ENCODE measurements around the gene ARHGAP22. TPM values are rescaled to one million over a fixed set of nuclear protein-coding genes. Genes with fewer than 3 reads are reported as not detected.
A peak's percentile ranks its signal among the peaks of the same experiment; 100 is the strongest.

Gene ARHGAP22
- total and polyA plus RNA-seq, 2 experiments from 2014 or later: 41.9 to 44.4 TPM

DNA sequence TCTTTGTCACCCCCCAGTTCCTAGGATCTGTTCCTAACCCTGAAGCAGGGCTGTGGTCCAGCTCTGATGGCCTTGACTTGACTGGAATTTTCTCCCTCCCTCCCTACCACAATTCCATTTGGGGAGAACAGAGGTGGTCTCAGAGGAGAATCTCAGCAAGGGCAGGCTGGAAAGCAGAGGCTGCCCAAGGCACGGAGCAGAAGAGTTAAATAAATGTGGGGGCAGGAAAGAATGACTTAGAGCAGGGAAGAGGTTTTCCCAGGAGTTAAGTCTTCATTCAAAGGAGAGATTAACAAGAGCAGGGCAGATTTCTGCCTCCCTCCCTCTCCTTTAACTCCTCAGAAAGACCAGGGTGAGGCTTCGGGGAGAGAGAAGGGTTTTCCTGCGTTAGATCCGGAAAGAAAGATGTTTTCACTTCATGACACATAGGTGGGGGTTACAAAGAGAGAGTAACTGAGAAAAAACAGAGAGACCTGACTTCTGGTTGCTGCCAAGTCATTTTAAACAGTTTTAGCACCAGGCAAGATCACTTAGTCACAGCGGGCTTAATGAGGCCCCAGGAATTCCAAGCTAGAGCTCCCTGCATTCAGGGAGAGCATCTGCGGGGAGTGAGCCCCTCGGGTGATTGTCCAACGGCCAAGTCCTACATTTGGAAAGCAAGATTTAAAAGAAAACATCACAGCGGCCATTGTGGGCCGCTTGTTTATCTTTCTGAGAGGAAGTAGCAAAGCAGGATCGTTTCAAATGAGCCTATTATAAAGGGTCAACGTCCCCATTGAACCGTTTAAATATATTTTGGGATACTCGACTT lies 78.7 kb downstream of the ARHGAP22 start:
- in situ Hi-C loops (cut with MboI): loop anchor here (10.0 kb wide), 1 partner anchor 161 kb away; no protein-coding TSS in a partner anchor

DNA sequence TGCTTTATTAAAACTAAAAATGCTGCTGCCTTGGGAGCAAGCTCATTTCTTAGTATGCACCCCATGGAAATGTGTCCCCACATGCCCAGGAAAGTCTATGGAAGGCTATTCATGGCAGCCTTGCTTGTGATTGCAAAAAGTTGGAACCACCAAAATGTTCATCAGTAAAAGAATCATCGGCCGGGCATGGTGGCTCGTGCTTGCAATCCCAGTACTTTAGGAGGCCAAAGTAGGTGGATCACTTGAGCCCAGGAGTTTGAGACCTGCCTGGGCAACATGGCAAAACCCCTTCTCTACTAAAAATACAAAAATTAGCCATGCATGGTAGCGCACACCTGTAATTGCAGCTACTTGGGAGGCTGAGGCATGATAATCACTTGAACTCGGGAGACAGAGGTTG lies 79.8 kb downstream of the ARHGAP22 start:
- Histone ChIP-seq H2AFZ (no peak overlapping the region), H3K79me2 (ENCODE audit: insufficient read depth) (peaks cover 82% of the 10 kb centered on the region), H4K20me1 (ENCODE audit: insufficient read depth) (no peaks in the 10 kb centered on the region; the same call in 1 of the 2 replicates), H3K27me3 (replicated peaks; ENCODE audit: insufficient read depth) (no peaks in the 10 kb centered on the region), H3K4me1 (ENCODE audit: insufficient read depth) (peaks cover 39% of the 10 kb centered on the region), H3K9ac (no peak overlapping the region), H3F3A (ENCODE audit: insufficient read depth) (peaks cover 44% of the 10 kb centered on the region), H3K4me3 (no peak overlapping the region), H3K4me2 (ENCODE audit: unreplicated experiment) (no peak overlapping the region), H3K36me3 (ENCODE audit: low read depth) (no peaks in the 10 kb centered on the region), H3K9me2 (ENCODE audit: insufficient read depth) (no peaks in the 10 kb centered on the region), H3K27ac (no peak overlapping the region), H3K9me3 (ENCODE audit: low read depth) (no peaks in the 10 kb centered on the region)
- 91 to 95% methylated on average over 5 of the region's 5 CpGs for WGBS, 2 experiments (ENCODE audit: low coverage in 1 of 2, low lambda C conversion rate in 2 of 2, missing lambda C conversion rate in 2 of 2)
- no peak for DNase-seq
- in situ Hi-C loops (cut with MboI): loop anchor here (10.0 kb wide), 1 partner anchor 160 kb away; no protein-coding TSS in a partner anchor
- TF ChIP-seq EZH2 (IDR thresholded peaks at IDR 0.05; ENCODE audit: insufficient read depth, poor library complexity, severe bottlenecking) (no peak), EZH2phosphoT487 (IDR thresholded peaks at IDR 0.05; ENCODE audit: insufficient read depth, low read depth) (no peak)

More for the DNA sequence above, 78.7 kb downstream of the ARHGAP22 start:
- no peaks in the 10 kb centered on the region for H3K36me3 ChIP-seq (ENCODE audit: low read depth)
- no peaks in the 10 kb centered on the region for H3K27me3 ChIP-seq (replicated peaks; ENCODE audit: insufficient read depth)
- H4K20me1 ChIP-seq (ENCODE audit: insufficient read depth): no peaks in the 10 kb centered on the region; the same call in 1 of the 2 replicates
- peak overlapping the region; percentile 47 for H3K4me3 ChIP-seq
- peaks cover 39% of the 10 kb centered on the region for H3K4me1 ChIP-seq (ENCODE audit: insufficient read depth)
- no peaks in the 10 kb centered on the region for H3K9me3 ChIP-seq (ENCODE audit: low read depth)
- peaks cover 79% of the 10 kb centered on the region for H3K79me2 ChIP-seq (ENCODE audit: insufficient read depth)
- peak overlapping the region; percentile 72 for H3K27ac ChIP-seq
- peak; percentile 85 for DNase-seq
- H3K9ac ChIP-seq: peak overlapping the region; percentile 56
- peaks cover 41% of the 10 kb centered on the region for H3F3A ChIP-seq (ENCODE audit: insufficient read depth)
- TF ChIP-seq EZH2phosphoT487 (IDR thresholded peaks at IDR 0.05; ENCODE audit: insufficient read depth, low read depth) (no peak), EZH2 (IDR thresholded peaks at IDR 0.05; ENCODE audit: insufficient read depth, poor library complexity, severe bottlenecking) (no peak)
- 33 to 36% methylated on average over 14 of the region's 14 CpGs for WGBS, 2 experiments (ENCODE audit: low coverage in 1 of 2, low lambda C conversion rate in 2 of 2, missing lambda C conversion rate in 2 of 2)
- no peaks in the 10 kb centered on the region for H3K9me2 ChIP-seq (ENCODE audit: insufficient read depth)
- peak overlapping the region; percentile 77 for H3K4me2 ChIP-seq (ENCODE audit: unreplicated experiment)
- H2AFZ ChIP-seq: peak overlapping the region; percentile 32

DNA sequence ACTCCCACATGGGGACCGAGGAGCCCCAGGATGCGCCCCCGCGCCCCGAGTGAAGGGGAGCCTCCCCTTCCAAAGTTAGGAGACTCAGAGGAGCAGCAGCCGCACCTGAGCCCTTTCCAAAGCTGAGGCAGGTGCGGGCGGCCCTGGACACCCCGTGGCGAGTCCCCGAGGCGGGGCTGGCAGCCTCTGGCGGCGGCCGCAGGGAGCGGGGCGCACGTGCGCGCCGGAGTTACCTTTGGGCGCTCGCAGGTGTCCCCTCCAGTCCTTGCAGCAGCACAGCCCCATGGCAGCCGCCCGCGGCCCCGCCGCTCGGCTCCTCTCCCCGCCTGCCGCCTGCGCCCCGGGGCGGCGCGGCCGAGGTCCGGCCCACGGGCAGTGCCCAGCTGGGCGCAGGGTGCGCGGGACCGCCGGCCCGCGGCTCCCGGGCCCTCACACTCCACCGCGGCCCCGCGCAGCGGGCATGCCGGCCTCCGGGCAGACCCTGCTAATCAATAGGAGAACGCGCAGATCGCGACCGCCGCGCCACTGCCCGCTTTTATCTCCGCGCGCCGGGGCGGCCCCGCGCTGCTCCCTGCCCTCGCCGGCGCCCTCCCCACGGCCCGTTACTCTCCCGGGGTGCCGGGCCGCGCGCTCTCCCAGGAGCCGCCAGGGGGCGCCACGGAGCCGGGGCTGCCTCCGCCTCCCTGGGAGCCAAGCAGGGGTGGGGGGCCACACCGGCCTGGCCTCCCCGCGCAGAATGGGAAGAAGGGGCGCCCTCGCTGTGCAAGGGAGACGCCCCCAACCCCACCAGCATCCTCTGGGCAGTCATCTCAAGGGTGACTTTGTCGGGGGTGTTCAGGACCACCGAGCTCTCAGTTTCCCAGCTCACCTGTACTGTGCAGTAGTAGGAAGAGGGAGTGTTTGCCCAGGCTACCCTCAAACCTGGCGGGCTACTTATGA lies 80.8 kb downstream of the ARHGAP22 start:
- Histone ChIP-seq H4K20me1 (ENCODE audit: insufficient read depth) (no peaks in the 10 kb centered on the region; the same call in 1 of the 2 replicates), H3K4me2 (ENCODE audit: unreplicated experiment) (peak overlapping the region; percentile 76), H3K4me3 (peak overlapping the region; percentile 68), H3K4me1 (ENCODE audit: insufficient read depth) (peaks cover 39% of the 10 kb centered on the region), H3K9ac (peak overlapping the region; percentile 35; the same call in 1 of the 2 replicates), H3K9me2 (ENCODE audit: insufficient read depth) (no peaks in the 10 kb centered on the region), H3K27ac (no peak overlapping the region), H3K27me3 (replicated peaks; ENCODE audit: insufficient read depth) (no peaks in the 10 kb centered on the region), H3F3A (ENCODE audit: insufficient read depth) (peaks cover 44% of the 10 kb centered on the region), H3K79me2 (ENCODE audit: insufficient read depth) (peaks cover 81% of the 10 kb centered on the region), H2AFZ (no peak overlapping the region), H3K36me3 (ENCODE audit: low read depth) (no peaks in the 10 kb centered on the region), H3K9me3 (ENCODE audit: low read depth) (no peaks in the 10 kb centered on the region)
- 9% methylated on average over 52 to 68 of the region's 93 CpGs for WGBS, 2 experiments (ENCODE audit: low coverage in 1 of 2, low lambda C conversion rate in 2 of 2, missing lambda C conversion rate in 2 of 2)
- no peak for TF ChIP-seq EZH2 (IDR thresholded peaks at IDR 0.05; ENCODE audit: insufficient read depth, poor library complexity, severe bottlenecking)
- in situ Hi-C loops (cut with MboI): loop anchor here (10.0 kb wide), 1 partner anchor 159 kb away; no protein-coding TSS in a partner anchor
- DNase-seq: peak; percentile 58
